Fibroblast of lung (primary cell): Measurements from ENCODE around the gene ICE1. TPM values are rescaled to one million over a fixed set of nuclear protein-coding genes. Genes with fewer than 3 reads are reported as not detected.

Source experiments
- DNase-seq, 2 donors: peaks; one replicate each; pipeline versions ENCODE4 v3.0.0 to v3.0.0-alpha.2; 2010; ENCODE audit warnings: low read depth in 2 of 2
- H2AFZ ChIP-seq: 2 replicates; pipeline ENCODE4 v1.5.1; 2012; ENCODE audit warnings: low read length, control low read depth, inconsistent platforms
- H3K27ac ChIP-seq: 2 replicates; pipeline ENCODE4 v1.5.1; 2011; ENCODE audit warnings: low read length, control low read depth; ENCODE audit not compliant: insufficient read depth
- H3K27me3 ChIP-seq: 2 replicates; pipeline ENCODE4 v1.5.1; 2011; ENCODE audit warnings: mild to moderate bottlenecking, low read length; ENCODE audit not compliant: control insufficient read depth, insufficient read depth
- H3K36me3 ChIP-seq: 2 replicates; pipeline ENCODE4 v1.5.1; 2011; ENCODE audit warnings: low read length; ENCODE audit not compliant: control insufficient read depth, insufficient read depth
- H3K4me1 ChIP-seq: 2 replicates; pipeline ENCODE4 v1.5.1; 2011; ENCODE audit warnings: low read length; ENCODE audit not compliant: control insufficient read depth, insufficient read depth; ENCODE audit errors: extremely low read depth
- H3K4me2 ChIP-seq: 2 replicates; pipeline ENCODE4 v1.5.1; 2011; ENCODE audit warnings: low read length, control low read depth; ENCODE audit not compliant: insufficient read depth; ENCODE audit errors: extremely low read depth
- H3K4me3 ChIP-seq, 4 experiments: fragments of 200-600 bp in 1 of 4; sonication (generic) in 1 of 4; replicated peaks in 1 of 4; 2 replicates each; pipeline ENCODE4 v1.5.1; 2011 to 2016; ENCODE audit warnings: low read length in 4 of 4, low read depth in 3 of 4, mild to moderate bottlenecking in 3 of 4, control low read depth in 2 of 4, inconsistent platforms in 1 of 4, mixed read lengths in 1 of 4; ENCODE audit not compliant: insufficient read depth in 1 of 4; ENCODE audit errors: control extremely low read depth in 1 of 4
- H3K79me2 ChIP-seq: 2 replicates; pipeline ENCODE4 v1.5.1; 2012; ENCODE audit warnings: mild to moderate bottlenecking, low read length, inconsistent platforms; ENCODE audit not compliant: control insufficient read depth, insufficient read depth
- H3K9ac ChIP-seq: 2 replicates; pipeline ENCODE4 v1.5.1; 2011; ENCODE audit warnings: mild to moderate bottlenecking, low read length, control low read depth; ENCODE audit not compliant: insufficient read depth
- H3K9me3 ChIP-seq: 2 replicates; pipeline ENCODE4 v1.5.1; 2012; ENCODE audit warnings: low read depth, low read length; ENCODE audit not compliant: control insufficient read depth, insufficient read depth
- H4K20me1 ChIP-seq: 2 replicates; pipeline ENCODE4 v1.5.1; 2011; ENCODE audit warnings: low read length; ENCODE audit not compliant: control insufficient read depth, insufficient read depth; ENCODE audit errors: extremely low read depth
- EZH2 ChIP-seq: IDR thresholded peaks from 2 replicates; pipeline ENCODE4 v1.5.1; 2012; ENCODE audit warnings: low read length, control low read depth, mild to moderate bottlenecking; ENCODE audit errors: missing control alignments
- polyA plus RNA-seq, 2 donors: library from polyadenylated mRNA; depleted of rRNA in 1 of 2; stranded (reverse) in 1 of 2; unstranded in 1 of 2; fragments of >200 nt; gene quantifications; 2 replicates each; pipeline ENCODE4 v1.2.1, GENCODE V29; 2011 to 2012; ENCODE audit warnings: missing spikeins in 1 of 2
- total RNA-seq: library from RNA; depleted of rRNA; stranded (reverse); fragments of >200 nt; gene quantifications from 2 replicates; pipeline ENCODE4 v1.2.1, GENCODE V29; 2014
- TF ChIP-seq, protein P1 (sequence below), 2 donors: IDR thresholded peaks in 1 of 2; conservative IDR thresholded peaks in 1 of 2; 1 replicate in 1 of 2; 2 replicates in 1 of 2; pipeline ENCODE4 v1.5.1; 2011 to 2012; ENCODE audit warnings: low read length in 2 of 2, control low read depth in 1 of 2, inconsistent platforms in 1 of 2, low read depth in 1 of 2, mild to moderate bottlenecking in 1 of 2

Gene ICE1
- total and polyA plus RNA-seq, 2 donors (not counting 1 experiment from before 2014, with no cell fraction given) = 17.6 to 24.4 TPM

DNA sequence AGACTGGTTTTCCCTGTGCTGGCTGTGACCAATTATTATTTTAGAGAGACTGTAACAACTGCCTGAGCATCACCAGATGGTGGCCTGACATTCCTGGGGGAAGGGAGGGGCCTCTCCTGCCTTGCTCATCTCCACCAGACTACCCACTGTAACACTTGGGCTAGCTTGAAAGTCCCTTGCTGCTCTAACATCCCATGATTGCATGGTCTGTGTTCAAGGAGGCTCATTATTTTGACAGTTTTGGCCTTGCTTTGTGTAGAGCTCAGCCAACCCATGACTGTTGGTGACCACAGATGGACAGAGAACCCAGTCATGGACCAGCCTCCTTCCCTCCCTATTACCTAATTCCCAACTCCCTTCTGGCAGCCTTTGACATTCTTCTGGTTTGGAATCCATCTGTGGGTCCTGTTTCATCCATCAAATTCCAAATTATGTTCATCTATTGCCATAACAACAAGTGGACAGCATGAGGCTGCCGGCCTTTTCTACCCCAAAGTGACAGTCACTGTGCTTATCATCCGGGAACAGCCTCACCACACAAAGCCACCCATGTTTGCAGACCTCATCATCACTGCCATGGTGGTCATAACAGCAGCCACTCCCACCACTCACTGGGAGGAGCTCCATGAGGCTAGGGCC lies 49.0 kb upstream of the ICE1 start:
- Histone ChIP-seq H3K4me2 (no peak overlapping the region), H3K9me3 (no peaks in the 10 kb centered on the region), H3K36me3 (no peaks in the 10 kb centered on the region), H4K20me1 (no peaks in the 10 kb centered on the region), H3K4me3 (no peak overlapping the region), H3K79me2 (no peaks in the 10 kb centered on the region), H2AFZ (no peak overlapping the region), H3K9ac (no peak overlapping the region), H3K27me3 (no peaks in the 10 kb centered on the region), H3K4me1 (no peaks in the 10 kb centered on the region), H3K27ac (no peak overlapping the region)
- TF ChIP-seq, protein P1, sequence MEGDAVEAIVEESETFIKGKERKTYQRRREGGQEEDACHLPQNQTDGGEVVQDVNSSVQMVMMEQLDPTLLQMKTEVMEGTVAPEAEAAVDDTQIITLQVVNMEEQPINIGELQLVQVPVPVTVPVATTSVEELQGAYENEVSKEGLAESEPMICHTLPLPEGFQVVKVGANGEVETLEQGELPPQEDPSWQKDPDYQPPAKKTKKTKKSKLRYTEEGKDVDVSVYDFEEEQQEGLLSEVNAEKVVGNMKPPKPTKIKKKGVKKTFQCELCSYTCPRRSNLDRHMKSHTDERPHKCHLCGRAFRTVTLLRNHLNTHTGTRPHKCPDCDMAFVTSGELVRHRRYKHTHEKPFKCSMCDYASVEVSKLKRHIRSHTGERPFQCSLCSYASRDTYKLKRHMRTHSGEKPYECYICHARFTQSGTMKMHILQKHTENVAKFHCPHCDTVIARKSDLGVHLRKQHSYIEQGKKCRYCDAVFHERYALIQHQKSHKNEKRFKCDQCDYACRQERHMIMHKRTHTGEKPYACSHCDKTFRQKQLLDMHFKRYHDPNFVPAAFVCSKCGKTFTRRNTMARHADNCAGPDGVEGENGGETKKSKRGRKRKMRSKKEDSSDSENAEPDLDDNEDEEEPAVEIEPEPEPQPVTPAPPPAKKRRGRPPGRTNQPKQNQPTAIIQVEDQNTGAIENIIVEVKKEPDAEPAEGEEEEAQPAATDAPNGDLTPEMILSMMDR (conservative IDR thresholded peaks at IDR 0.05 in 1 of 2, IDR thresholded peaks at IDR 0.05 in 1 of 2; ENCODE audit: low read depth in 1 of 2, low read length in 2 of 2) = no peak
- TF ChIP-seq EZH2 = no peak
- peak in 1 of 2 donors; percentile 77 for DNase-seq

DNA sequence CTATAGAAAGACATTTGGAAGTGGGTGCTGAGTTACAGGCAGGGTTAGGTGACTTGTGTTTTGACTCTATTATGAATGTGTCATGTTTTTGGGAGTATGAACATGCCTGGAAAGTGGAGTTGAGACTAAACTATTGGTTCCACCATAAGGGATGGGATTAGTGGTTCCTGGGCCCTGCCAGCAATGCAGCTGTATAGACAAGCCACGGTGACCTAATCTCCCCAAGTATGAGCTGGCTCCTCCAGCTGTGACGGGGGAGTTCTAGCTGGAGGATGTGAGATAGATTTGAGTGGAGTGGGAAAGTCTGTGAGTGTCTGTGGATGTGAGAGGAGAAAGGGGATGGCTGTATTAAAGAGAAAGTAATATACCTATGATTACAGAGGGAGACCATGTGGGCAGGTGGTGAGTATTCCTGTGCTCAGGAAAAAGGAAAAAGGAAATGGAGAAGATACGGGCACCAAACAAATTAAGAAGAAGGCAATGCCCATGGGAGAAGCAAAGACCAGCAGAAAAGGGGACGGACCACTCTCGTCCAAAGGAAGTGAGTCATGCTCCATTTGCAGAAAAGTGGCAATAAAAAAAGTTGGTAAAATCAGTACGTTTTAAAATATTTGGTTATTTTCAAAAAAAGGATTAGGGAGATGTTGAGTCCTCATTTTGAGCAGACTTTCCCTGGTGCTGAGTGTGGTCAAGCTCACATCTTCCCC lies 48.3 kb upstream of the ICE1 start:
- Histone ChIP-seq H4K20me1 (no peaks in the 10 kb centered on the region), H3K27me3 (no peaks in the 10 kb centered on the region), H3K27ac (no peak overlapping the region), H3K4me1 (no peaks in the 10 kb centered on the region), H3K9ac (no peak overlapping the region), H3K79me2 (no peaks in the 10 kb centered on the region), H3K9me3 (no peaks in the 10 kb centered on the region), H3K36me3 (no peaks in the 10 kb centered on the region), H3K4me3 (no peak overlapping the region), H3K4me2 (no peak overlapping the region), H2AFZ (no peak overlapping the region)
- peak in 1 of 2 donors; percentile 77 for DNase-seq
- TF ChIP-seq EZH2 = no peak
- TF ChIP-seq, protein P1 (conservative IDR thresholded peaks at IDR 0.05 in 1 of 2, IDR thresholded peaks at IDR 0.05 in 1 of 2; ENCODE audit: low read depth in 1 of 2, low read length in 2 of 2) = no peak

DNA sequence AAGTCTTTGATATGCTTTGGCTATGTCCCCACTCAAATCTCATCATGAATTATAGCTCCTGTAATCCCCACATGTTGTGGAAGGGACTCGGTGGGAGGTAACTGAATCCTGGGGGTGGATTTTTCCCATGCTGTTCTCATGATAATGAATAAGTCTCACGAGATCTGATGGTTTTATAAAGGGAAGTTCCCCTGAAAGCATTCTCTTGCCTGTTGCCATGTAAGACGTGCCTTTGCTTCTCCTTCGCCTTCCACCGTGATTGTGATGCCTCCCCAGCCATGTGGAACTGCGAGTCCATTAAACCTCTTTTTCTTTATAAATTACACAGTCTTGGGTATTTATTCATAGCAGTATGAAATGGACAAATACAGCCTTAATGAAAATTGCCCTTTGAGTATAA lies 44.7 kb upstream of the ICE1 start:
- Histone ChIP-seq H3K27ac (no peak overlapping the region), H3K4me1 (no peaks in the 10 kb centered on the region), H3K36me3 (no peaks in the 10 kb centered on the region), H3K9ac (no peak overlapping the region), H3K27me3 (no peaks in the 10 kb centered on the region), H3K4me2 (no peak overlapping the region), H2AFZ (no peak overlapping the region), H3K4me3 (no peak overlapping the region), H4K20me1 (no peaks in the 10 kb centered on the region), H3K79me2 (no peaks in the 10 kb centered on the region), H3K9me3 (no peaks in the 10 kb centered on the region)
- no peak for TF ChIP-seq EZH2
- TF ChIP-seq, protein P1 (conservative IDR thresholded peaks at IDR 0.05 in 1 of 2, IDR thresholded peaks at IDR 0.05 in 1 of 2; ENCODE audit: low read depth in 1 of 2, low read length in 2 of 2) = no peak
- no peak for DNase-seq
